GM18868 (cell line): ENCODE measurements around the gene GKN1.
A peak's percentile ranks its signal among the peaks of the same experiment; 100 is the strongest.
"Not testable (repeated sequence)": the region's sequence is repeated elsewhere in the genome, so short reads cannot be mapped to it uniquely, and the experiment has no call there.

Experiments
- ATAC-seq: cut with Tn5 transposase; IDR thresholded peaks from one replicate; pipeline ENCODE4 v1.9.1; 2021; ENCODE audit warnings: mild to moderate bottlenecking, moderate library complexity; ENCODE audit not compliant: unreplicated experiment

GKN1 gene

DNA sequence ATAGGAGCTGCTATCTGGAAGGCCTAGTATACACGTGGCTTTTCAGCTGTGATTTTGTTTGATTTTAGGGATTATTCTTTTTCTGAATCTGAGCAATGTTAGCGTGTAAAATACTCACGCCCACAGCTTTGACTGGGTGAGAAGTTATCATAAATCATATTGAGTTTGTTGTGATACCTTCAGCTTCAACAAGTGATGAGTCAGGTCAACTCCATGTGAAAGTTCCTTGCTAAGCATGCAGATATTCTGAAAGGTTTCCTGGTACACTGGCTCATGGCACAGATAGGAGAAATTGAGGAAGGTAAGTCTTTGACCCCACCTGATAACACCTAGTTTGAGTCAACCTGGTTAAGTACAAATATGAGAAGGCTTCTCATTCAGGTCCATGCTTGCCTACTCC is at the start of gene GKN1:
TSS of gene GKN1 (plus strand) at position 386 of the 400 bp plus-strand sequence. CDS start 42 bp downstream, outside the sequence.
- ATAC-seq: no peak

DNA sequence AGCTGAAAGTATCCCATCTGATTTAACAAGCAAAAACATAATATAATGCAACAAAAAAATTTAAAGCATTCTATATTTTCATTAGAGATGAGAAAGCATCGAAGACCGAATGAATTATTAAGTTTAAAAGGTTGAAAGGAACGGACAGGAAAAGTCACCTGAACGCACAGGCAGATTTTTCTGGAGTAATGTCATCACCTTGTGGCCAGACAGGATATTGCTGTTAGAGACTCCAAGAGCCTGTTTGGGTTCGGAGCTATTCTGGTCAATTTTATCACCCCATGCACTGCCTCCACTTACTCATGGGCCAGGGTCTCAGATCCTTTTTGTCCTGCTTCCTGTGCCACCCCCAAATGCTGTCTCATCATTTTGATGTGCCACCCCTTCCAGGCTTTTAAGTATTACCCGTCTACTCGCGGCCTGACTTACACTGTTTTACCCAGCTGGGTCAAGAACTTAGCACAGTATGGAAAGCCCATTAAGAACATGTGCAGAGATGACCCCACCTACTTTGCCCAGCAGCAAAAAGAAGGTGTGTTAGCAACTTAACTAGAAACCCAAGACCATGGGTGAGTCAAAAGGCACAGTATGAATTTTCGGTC is 49.0 kb upstream of the GKN1 start:
- ATAC-seq: no peak

- ATAC-seq: no peak
Observed at GRCh38 chr2:68926796-68927195, 47.6 kb upstream of the GKN1 start.

GRCh38 chr2:68931149-68931711 is 43.2 kb upstream of the GKN1 start:
- ATAC-seq: no peak

- no peak for ATAC-seq
Observed at GRCh38 chr2:68931799-68932198, 42.6 kb upstream of the GKN1 start.

DNA sequence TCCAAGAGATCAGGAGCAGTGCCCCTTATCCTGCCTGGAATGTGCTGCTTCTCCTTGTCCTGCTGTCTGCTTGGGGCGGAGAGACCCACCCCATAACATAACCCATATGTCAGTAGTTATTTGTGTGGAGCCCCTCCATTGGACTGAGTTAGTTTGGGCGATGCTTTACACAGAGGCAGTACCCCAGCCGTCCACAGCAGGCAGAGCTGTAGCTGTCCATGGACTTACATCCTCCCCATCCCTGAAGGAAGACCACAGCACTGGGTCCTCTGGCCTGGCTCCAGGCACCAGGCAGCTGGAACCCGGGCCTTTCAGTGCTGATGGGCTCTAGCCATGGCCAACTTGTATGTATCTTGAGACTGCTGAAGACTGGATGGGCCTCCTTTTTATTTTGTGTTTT is 42.0 kb upstream of the GKN1 start:
- no peak for ATAC-seq

DNA sequence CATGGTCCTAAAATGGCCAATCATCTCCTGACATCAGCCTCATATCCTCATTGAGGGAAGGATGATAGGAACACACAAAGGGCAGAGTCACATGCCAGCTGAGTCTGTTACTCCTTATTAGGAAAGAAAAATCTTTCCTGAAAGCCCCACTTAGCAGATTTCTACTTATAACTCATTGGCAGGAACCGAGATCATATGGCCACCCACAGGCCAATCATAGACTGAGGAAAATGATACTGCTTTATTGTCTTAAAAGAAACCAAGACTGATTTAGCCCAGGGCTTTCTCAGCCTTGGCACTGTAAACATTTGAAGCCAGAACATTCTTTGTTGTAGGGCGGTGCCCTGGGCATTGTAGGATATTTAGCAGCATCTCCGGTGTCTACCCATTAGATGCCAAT is 40.4 kb upstream of the GKN1 start:
- no peak for ATAC-seq

DNA sequence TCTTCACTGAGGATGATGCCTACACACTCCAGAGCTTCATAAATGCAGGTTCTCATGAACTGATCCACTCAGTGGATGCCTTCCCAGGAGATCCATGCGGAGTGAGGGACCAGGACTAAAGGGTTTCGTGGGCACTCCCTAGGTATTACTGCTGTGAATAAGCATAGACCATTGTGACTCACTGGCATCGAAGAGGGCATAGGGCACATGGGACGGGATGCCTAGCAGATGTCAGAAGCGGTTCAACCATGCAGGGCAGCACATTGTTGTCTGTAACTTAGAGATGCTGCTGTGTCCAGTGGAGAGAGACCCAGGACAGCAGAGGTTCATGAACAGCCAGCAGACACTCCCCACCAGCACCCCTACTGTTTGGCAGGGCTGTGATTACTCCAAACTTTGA is 39.0 kb upstream of the GKN1 start:
- ATAC-seq: no peak

- ATAC-seq: no peak
Observed at GRCh38 chr2:68936427-68936826, 38.0 kb upstream of the GKN1 start.

DNA sequence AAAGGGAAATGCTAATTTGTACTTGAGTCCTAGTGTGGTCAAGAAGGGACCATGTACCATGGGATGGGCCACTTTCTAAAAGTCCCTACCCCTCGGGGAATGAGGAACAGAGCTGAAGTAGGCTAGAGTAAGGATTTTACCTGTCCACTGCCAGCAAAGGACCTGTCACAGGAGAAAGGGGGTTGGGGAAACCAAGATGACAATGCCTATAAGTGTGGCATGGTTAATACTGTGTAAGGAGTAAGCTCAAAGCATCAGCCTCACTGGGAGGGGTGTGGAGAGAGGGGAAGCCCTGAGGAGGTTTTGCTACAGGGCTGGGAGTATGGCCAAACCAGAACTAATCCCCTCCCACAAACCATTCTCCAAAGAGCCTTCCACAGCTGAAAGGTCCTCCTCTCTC is 37.5 kb upstream of the GKN1 start:
- ATAC-seq: no peak

- no peak for ATAC-seq
Observed at GRCh38 chr2:68937346-68938055, 36.9 kb upstream of the GKN1 start.

GRCh38 chr2:68938938-68939337 is 35.5 kb upstream of the GKN1 start:
- no peak for ATAC-seq

DNA sequence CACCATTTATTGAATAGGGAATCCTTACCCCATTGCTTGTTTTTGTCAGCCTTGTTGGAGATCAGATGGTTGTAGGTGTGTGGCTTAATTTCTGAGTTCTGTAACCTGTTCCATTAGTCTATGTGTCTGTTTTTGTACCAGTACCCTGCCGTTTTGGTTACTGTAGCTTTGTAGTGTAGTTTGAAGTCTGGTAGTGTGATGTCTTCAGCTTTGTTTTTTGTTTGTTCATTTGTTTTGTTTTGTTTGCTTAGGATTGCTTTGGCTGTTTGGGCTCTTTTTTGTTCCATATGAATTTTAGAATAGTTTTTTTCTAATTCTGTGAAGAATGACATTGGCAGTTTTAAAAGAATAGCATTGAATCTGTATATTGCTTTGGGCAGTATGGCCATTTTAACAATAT is 34.5 kb upstream of the GKN1 start:
- ATAC-seq: no peak

GRCh38 chr2:68940369-68940768 is 34.1 kb upstream of the GKN1 start:
- ATAC-seq: no peak

- no peak for ATAC-seq
Observed at GRCh38 chr2:68942827-68943226, 31.6 kb upstream of the GKN1 start.

DNA sequence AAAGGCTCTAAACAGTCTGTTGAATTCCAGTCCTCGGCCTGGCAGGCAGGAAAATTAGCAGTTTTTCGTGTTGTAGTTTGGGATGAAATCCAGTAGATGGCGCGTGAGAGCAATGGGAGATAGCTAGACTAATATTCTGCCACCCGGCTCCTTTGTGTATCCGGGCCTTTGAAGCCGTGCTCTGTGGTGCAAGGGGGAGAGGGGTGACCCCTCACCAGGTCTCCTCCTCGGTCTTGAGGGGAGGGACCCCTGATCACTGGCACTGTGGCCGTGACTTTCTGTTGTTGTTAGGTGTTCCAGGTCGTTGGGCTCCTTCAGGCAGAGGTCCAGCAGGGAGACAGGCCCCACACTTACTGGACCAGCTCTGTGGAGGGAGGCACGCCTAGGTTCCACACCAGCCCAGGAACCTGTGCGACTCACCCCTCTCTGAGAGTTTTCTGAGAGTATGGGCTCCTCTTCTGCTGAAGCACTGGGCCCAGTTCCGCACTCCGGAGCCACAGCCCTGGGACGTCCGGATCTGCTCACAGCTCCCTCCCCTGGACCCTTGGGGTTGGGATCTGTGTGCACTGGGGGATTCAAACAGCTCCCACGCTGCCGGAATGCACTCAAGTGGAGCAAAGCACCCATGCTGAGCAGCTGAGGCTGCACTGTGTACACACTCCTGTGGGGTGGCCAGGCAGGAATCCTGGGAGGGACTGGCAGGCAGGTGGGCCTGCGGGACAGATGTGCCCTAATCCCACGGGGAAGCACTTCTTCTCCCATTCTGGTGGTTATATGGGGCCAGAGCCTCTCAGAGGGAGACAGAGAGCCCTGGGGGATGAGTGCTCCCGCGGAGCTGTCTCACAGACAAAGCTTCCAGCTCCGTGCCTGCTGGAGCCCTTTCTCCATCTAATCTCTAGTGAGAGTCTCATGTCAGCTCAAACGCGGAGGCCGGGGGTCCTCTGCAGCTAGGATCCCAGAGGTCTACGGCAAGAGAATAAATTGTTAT is 30.6 kb upstream of the GKN1 start:
- ATAC-seq: peak; percentile 38

- no peak for ATAC-seq
Observed at GRCh38 chr2:68946117-68946516, 28.3 kb upstream of the GKN1 start.

DNA sequence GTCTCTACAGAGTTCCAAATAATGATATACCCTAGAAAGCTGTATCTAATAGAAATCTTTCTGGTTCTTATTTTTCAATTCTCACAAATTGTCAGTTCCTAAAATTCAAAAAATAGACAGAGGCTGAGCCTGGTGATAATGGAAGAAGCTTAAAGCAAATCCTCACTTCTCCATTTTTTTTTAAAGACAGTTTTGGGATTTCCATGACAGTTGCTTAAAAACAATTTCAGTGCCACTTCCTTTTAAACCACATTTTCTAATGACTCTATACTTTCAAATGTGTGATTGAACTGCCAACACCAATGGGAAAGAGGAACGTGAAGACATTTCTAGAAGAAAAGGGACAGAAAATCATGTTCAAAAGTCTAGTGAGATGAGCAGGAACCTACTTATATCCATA is 25.7 kb upstream of the GKN1 start:
- ATAC-seq: no peak

DNA sequence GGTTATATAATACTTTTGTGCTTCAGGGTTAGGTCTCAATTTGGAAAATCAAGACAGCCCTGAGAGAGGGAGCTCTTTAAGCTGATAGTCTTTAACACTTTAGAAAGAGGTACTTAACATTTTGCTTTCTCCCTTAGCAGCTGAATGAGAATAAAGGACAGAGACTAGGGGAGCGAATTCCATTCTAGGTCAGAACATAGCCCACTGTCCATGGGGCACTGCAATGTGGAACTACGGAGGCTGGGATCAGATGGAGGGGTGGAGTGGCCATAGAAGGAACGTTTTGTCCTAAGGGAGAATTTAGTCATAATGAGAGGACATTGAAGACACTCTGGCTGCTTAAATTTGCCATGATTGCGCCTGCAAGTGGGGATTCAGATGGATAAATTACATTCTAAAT is 22.5 kb upstream of the GKN1 start:
- no peak for ATAC-seq

DNA sequence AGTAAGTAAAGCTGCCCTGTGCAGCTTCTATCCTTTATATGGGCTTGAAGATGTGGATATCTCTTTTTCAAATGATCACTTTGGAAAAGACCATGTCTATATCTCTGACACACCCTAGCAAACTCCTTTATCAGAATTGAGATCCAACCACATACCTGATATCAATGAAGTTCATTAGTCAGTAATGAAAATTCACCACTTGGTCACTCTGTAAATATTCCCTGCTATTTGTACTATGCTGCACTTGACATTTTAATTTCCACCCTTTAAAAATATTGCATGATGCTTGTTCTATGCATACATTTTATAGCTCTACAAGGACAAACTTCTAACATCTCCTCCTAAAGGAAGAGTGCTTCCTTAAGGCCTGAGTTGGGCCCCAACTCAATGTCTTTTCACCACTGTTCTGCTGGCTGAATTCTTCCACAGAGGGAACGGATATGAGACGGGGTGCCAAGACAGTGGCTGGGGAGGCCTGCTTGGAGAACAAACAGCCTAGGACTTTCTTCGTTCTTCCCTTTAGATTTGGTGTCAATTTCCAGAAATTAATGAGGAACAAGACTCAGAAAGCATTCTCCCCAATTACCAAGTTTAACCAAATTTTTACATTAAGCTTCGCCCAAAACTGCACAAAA is 21.4 kb upstream of the GKN1 start, which contains the start of gene GKN2:
TSS of gene GKN2 (minus strand) at position 7 of the 635 bp plus-strand sequence. CDS start 32 bp downstream, outside the sequence.
- no peak for ATAC-seq

GRCh38 chr2:68955432-68955831 is 19.0 kb upstream of the GKN1 start:
- not testable (repeated sequence) for ATAC-seq
